GM12891 (cell line): Measurements from ENCODE around the gene KRT17.
"Not testable (repeated sequence)": the region's sequence is repeated elsewhere in the genome, so short reads cannot be mapped to it uniquely, and the experiment has no call there.

Experiments used
- PAX5 ChIP-seq: IDR thresholded peaks from 2 replicates; pipeline ENCODE4 v1.6.1; 2011; ENCODE audit warnings: low read length, moderate library complexity, mild to moderate bottlenecking; ENCODE audit not compliant: insufficient read depth, severe bottlenecking
- POLR2A ChIP-seq: IDR thresholded peaks from 2 replicates; pipeline ENCODE4 v1.6.1; 2011; ENCODE audit warnings: low read depth, low read length, control low read depth
- POLR2AphosphoS5 ChIP-seq: IDR thresholded peaks from 2 replicates; pipeline ENCODE4 v1.6.1; 2011; ENCODE audit warnings: low read depth, low read length, control low read depth
- POU2F2 ChIP-seq: IDR thresholded peaks from 2 replicates; pipeline ENCODE4 v1.6.1; 2011; ENCODE audit warnings: low read depth, mild to moderate bottlenecking, control low read depth, low read length, moderate library complexity
- SPI1 ChIP-seq: IDR thresholded peaks from 2 replicates; pipeline ENCODE4 v1.6.1; 2011; ENCODE audit warnings: low read depth, low read length, control low read depth
- TAF1 ChIP-seq: IDR thresholded peaks from 2 replicates; pipeline ENCODE4 v1.6.1; 2011; ENCODE audit warnings: low read depth, low read length, control low read depth

- TF ChIP-seq POLR2A, SPI1, POLR2AphosphoS5, TAF1, POU2F2, PAX5: not testable (repeated sequence)
Measured at GRCh38 chr17:41614767-41615166, 9.6 kb downstream of the KRT17 start.
